ENCODE measurements around the gene HRH1. TPM values are rescaled to one million over a fixed set of nuclear protein-coding genes. Genes with fewer than 3 reads are reported as not detected.
A peak's percentile ranks its signal among the peaks of the same experiment; 100 is the strongest.

The HRH1 gene
- total and polyA plus RNA-seq, 2 donors (not counting 1 experiment from before 2014, with no cell fraction given), result not detected

DNA sequence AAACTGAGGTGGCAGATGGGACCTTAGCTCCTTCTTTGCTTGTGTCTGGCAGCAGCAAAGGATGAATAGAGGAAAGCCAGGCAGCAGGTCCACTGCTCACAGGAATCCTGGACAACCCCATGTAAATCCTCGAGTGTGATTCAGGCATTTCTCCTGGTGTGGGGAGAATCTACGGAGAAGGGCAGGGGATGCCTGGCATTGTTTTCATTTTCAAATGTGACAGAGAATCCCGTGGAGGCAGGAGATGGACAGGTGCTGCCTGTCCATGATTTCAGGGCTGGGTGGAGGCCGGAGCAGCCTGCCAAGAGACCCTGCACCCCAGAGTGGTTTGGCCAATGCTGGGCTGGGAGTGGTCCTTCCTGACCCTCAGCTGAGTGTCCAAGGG, 1.7 kb downstream of the HRH1 start:
- no peak overlapping the region for H3K27ac Mint-ChIP-seq
- ATAC-seq (ENCODE audit: low read depth) (no peak), DNase-seq (no peak)
- TF ChIP-seq EZH2 (IDR thresholded peaks at IDR 0.05; ENCODE audit: borderline replicate concordance, insufficient read depth, low read depth, low read length, poor library complexity, severe bottlenecking), result no peak
- TF ChIP-seq, protein P1, sequence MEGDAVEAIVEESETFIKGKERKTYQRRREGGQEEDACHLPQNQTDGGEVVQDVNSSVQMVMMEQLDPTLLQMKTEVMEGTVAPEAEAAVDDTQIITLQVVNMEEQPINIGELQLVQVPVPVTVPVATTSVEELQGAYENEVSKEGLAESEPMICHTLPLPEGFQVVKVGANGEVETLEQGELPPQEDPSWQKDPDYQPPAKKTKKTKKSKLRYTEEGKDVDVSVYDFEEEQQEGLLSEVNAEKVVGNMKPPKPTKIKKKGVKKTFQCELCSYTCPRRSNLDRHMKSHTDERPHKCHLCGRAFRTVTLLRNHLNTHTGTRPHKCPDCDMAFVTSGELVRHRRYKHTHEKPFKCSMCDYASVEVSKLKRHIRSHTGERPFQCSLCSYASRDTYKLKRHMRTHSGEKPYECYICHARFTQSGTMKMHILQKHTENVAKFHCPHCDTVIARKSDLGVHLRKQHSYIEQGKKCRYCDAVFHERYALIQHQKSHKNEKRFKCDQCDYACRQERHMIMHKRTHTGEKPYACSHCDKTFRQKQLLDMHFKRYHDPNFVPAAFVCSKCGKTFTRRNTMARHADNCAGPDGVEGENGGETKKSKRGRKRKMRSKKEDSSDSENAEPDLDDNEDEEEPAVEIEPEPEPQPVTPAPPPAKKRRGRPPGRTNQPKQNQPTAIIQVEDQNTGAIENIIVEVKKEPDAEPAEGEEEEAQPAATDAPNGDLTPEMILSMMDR (IDR thresholded peaks at IDR 0.05), result no peak
- H3K27ac ChIP-seq (ENCODE audit: low read length in 2 of 2), result no peak overlapping the region
- ChIA-PET CTCF (no interaction called here), POLR2A (no interaction called here)
- H3K79me2 ChIP-seq (ENCODE audit: control insufficient read depth, insufficient read depth, low read length), result no peaks in the 10 kb centered on the region
- intact Hi-C loops (cut with micrococcal nuclease), result no loop called here
- peak overlapping the region; percentile 81 for H3K4me3 Mint-ChIP-seq
- H4K20me1 ChIP-seq (ENCODE audit: control insufficient read depth, insufficient read depth, low read length, poor library complexity, severe bottlenecking), result no peaks in the 10 kb centered on the region
- H3K36me3 ChIP-seq (replicated peaks in 1 of 2; ENCODE audit: control extremely low read depth in 1 of 2, control insufficient read depth in 1 of 2, extremely low read depth in 1 of 2, insufficient read depth in 2 of 2, low read length in 1 of 2), result no peaks in the 10 kb centered on the region
- H3K4me1 Mint-ChIP-seq, result peaks cover 24% of the 10 kb centered on the region
- no peaks in the 10 kb centered on the region for H3K9me3 ChIP-seq (ENCODE audit: control extremely low read depth in 1 of 3, control insufficient read depth in 2 of 3, insufficient read depth in 1 of 3, low read length in 2 of 3)
- no peak overlapping the region for H3K9ac ChIP-seq (ENCODE audit: low read length)
- no peak overlapping the region for H3K4me3 ChIP-seq (ENCODE audit: control extremely low read depth in 1 of 5, extremely low read depth in 1 of 5, insufficient read depth in 1 of 5, low read depth in 2 of 5, low read length in 4 of 5)
- H3K27me3 ChIP-seq (replicated peaks in 1 of 4; ENCODE audit: control extremely low read depth in 1 of 4, control insufficient read depth in 3 of 4, insufficient read depth in 4 of 4, low read length in 3 of 4), result peaks cover 0 to 40% (median 19%) of the 10 kb centered on the region in 4 experiments
- 96% methylated on average over 4 of the region's 4 CpGs for WGBS (ENCODE audit: insufficient coverage)
- H3K4me1 ChIP-seq (ENCODE audit: control insufficient read depth in 2 of 2, insufficient read depth in 2 of 2, low read length in 2 of 2), result peaks cover 16 to 20% of the 10 kb centered on the region in 2 donors
- no peaks in the 10 kb centered on the region for H3K9me3 Mint-ChIP-seq (ENCODE audit: insufficient read depth)
- no peak overlapping the region for H3K4me2 ChIP-seq (replicated peaks; ENCODE audit: low read depth, low read length, poor library complexity, severe bottlenecking)
- H3K27me3 Mint-ChIP-seq, result peaks cover 45% of the 10 kb centered on the region
- no peak overlapping the region for H2AFZ ChIP-seq (ENCODE audit: insufficient read depth, low read depth, low read length, poor library complexity, severe bottlenecking)

DNA sequence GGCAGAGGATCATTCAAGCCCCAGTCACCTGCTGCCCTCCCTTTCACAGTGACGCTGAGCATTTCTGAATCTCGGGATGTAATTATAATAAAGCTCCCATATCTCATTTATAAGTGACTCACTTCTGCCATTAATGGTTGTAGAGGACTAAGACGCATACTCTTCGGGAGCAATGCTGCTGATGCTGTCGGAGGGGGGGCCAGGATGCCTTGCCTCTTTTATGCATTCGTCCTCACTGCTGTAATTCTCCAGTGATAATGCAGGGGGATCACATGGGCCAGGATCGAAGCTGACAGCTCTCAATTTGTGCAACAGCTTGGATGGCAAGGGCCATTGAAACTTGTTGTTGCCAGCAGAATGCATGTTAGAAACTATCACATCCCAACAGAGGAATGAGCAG, 3.1 kb downstream of the HRH1 start:
- peaks cover 16 to 20% of the 10 kb centered on the region in 2 donors for H3K4me1 ChIP-seq (ENCODE audit: control insufficient read depth in 2 of 2, insufficient read depth in 2 of 2, low read length in 2 of 2)
- no peaks in the 10 kb centered on the region for H3K36me3 ChIP-seq (replicated peaks in 1 of 2; ENCODE audit: control extremely low read depth in 1 of 2, control insufficient read depth in 1 of 2, extremely low read depth in 1 of 2, insufficient read depth in 2 of 2, low read length in 1 of 2)
- ATAC-seq (ENCODE audit: low read depth) (no peak), DNase-seq (no peak)
- H3K27ac Mint-ChIP-seq, result no peak overlapping the region
- ChIA-PET CTCF (no interaction called here), POLR2A (no interaction called here)
- H3K9ac ChIP-seq (ENCODE audit: low read length), result no peak overlapping the region
- peaks cover 0 to 46% (median 19%) of the 10 kb centered on the region in 4 experiments for H3K27me3 ChIP-seq (replicated peaks in 1 of 4; ENCODE audit: control extremely low read depth in 1 of 4, control insufficient read depth in 3 of 4, insufficient read depth in 4 of 4, low read length in 3 of 4)
- H2AFZ ChIP-seq (ENCODE audit: insufficient read depth, low read depth, low read length, poor library complexity, severe bottlenecking), result no peak overlapping the region
- H3K27me3 Mint-ChIP-seq, result peaks cover 46% of the 10 kb centered on the region
- H3K27ac ChIP-seq (ENCODE audit: low read length in 2 of 2), result no peak overlapping the region
- no peaks in the 10 kb centered on the region for H3K79me2 ChIP-seq (ENCODE audit: control insufficient read depth, insufficient read depth, low read length)
- no peak for TF ChIP-seq EZH2 (IDR thresholded peaks at IDR 0.05; ENCODE audit: borderline replicate concordance, insufficient read depth, low read depth, low read length, poor library complexity, severe bottlenecking)
- TF ChIP-seq, protein P1 (IDR thresholded peaks at IDR 0.05), result no peak
- no peaks in the 10 kb centered on the region for H3K9me3 ChIP-seq (ENCODE audit: control extremely low read depth in 1 of 3, control insufficient read depth in 2 of 3, insufficient read depth in 1 of 3, low read length in 2 of 3)
- no peak overlapping the region for H3K4me3 Mint-ChIP-seq
- H3K4me2 ChIP-seq (replicated peaks; ENCODE audit: low read depth, low read length, poor library complexity, severe bottlenecking), result no peak overlapping the region
- H3K9me3 Mint-ChIP-seq (ENCODE audit: insufficient read depth), result no peaks in the 10 kb centered on the region
- WGBS (ENCODE audit: insufficient coverage), result 100% methylated on average over 3 of the region's 7 CpGs
- intact Hi-C loops (cut with micrococcal nuclease), result no loop called here
- peaks cover 24% of the 10 kb centered on the region for H3K4me1 Mint-ChIP-seq
- no peak overlapping the region for H3K4me3 ChIP-seq (ENCODE audit: control extremely low read depth in 1 of 5, extremely low read depth in 1 of 5, insufficient read depth in 1 of 5, low read depth in 2 of 5, low read length in 4 of 5)
- no peaks in the 10 kb centered on the region for H4K20me1 ChIP-seq (ENCODE audit: control insufficient read depth, insufficient read depth, low read length, poor library complexity, severe bottlenecking)
